ENCODE results near the gene GSE1.

Gene GSE1

GRCh38 chr16:85650844-85651628 is 37.9 kb downstream of the GSE1 start:
- DNase-seq: peak; percentile 41 to 77

GRCh38 chr16:85651629-85652430 is 38.7 kb downstream of the GSE1 start:
- DNase-seq: peak in 1 of 2 donors; percentile 28

GRCh38 chr16:85652431-85653221 is 39.5 kb downstream of the GSE1 start:
- peak; percentile 57 to 76 for DNase-seq

DNA sequence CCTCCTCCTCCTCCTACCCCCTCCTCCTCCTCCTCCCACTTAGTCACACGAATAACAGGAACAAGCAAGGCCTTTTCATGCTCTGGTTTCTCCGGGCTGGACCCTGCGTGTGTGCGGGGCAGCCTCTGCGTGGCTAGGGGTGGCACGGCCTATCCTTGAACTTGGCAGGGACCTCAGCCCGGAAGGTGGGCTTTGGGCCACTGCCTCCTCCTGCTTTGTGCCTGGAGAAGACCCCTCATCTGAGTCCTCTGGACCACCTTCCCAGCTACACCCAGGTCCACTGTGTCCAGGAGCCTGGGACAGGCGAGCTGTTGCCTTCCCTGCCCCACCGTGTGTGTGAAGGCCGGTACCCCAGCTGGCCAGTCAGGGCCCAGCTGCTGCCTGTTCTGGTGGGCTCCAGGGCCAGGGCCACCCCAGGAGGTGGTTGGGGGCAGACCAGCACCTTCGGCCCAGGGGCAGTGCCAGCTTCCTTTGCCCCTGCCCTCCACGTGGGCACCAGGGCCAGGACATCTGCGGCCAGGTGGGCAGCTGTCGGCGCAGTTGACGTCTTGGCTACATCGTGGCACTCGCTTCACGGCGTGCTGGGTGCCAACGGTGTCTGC is 40.3 kb downstream of the GSE1 start:
- DNase-seq: peak in 1 of 2 donors; percentile 57

DNA sequence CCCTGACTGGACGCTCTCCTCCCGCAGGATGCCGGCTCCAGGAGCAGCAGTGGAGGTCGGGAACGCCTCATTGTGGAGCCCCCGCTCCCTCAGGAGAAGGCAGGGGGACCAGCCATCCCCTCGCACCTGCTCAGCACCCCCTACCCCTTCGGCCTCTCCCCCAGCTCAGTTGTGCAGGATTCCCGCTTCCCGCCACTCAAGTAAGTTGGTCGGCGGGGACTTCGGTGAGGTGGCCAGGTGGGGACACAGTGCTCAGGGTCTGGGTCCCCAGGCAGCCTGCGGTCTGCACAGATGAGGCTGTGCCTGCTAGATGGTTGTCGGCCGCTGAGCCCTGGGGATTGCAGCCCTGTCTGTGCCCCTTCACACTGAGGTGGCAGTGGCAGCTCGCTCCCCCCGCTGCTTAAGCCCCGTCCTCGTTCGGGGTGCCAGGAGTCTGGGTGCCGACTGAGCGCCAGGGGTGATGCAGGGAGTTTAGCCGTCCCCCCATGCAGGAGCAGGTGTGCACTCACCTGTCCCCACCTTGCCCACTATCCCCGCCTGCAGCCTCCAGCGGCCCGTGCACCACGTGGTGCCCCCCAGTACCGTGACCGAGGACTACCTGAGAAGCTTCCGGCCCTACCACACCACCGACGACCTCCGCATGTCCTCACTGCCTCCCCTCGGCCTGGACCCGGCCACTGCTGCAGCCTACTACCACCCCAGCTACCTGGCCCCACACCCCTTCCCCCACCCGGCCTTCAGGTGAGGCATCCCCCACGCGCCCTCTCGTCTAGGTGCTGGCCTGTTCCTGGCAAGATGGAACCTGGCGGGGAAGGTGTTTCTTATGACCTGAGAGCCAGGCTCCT is 41.4 kb downstream of the GSE1 start:
- DNase-seq: no peak

- DNase-seq: no peak
These were observed 42.4 kb downstream of the GSE1 start for GRCh38 chr16:85655216-85656129.

- DNase-seq: no peak
These were observed 43.5 kb downstream of the GSE1 start for GRCh38 chr16:85656351-85657266.

- no peak for DNase-seq
These were observed 44.1 kb downstream of the GSE1 start for GRCh38 chr16:85657267-85657650.

- DNase-seq: no peak
These were observed 44.9 kb downstream of the GSE1 start for GRCh38 chr16:85657996-85658395.

GRCh38 chr16:85658504-85659326 is 45.6 kb downstream of the GSE1 start:
- no peak for DNase-seq

GRCh38 chr16:85659336-85659735 is 46.2 kb downstream of the GSE1 start:
- no peak for DNase-seq

DNA sequence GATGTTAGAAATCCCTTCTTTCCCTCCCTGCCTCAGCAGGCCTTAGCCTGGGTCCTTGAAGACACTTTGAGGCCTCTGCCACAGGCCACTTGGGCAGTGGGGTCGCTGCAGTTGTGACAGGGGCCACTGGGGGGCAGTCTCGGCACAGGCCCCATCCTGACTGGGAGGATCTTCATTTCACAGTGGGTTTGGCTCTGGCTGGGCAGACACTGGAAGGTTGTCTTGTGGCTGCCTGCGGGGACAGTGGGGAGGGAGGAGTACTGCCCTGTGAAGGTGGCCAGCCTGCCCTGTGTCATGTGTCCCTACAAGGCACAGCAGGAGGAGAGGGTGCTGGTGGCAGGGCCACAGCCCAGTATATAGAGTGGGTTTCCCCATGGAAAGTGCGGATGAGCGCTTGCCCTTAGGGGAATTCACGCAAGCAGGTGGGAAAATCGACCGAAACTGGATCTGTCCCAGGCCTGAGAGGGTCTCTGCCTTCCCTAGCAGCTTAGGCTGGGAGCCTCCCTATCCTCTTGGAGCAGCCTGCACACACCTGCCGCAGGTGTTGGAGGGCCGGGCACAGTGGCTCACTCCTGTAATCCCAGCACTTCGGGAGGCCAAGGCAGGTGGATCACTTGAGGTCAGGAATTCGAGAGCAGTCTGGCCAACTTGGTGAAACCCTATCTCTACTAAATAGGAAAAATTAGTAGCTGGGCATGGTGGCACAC is 46.8 kb downstream of the GSE1 start:
- peak in 1 of 2 donors; percentile 60 for DNase-seq

DNA sequence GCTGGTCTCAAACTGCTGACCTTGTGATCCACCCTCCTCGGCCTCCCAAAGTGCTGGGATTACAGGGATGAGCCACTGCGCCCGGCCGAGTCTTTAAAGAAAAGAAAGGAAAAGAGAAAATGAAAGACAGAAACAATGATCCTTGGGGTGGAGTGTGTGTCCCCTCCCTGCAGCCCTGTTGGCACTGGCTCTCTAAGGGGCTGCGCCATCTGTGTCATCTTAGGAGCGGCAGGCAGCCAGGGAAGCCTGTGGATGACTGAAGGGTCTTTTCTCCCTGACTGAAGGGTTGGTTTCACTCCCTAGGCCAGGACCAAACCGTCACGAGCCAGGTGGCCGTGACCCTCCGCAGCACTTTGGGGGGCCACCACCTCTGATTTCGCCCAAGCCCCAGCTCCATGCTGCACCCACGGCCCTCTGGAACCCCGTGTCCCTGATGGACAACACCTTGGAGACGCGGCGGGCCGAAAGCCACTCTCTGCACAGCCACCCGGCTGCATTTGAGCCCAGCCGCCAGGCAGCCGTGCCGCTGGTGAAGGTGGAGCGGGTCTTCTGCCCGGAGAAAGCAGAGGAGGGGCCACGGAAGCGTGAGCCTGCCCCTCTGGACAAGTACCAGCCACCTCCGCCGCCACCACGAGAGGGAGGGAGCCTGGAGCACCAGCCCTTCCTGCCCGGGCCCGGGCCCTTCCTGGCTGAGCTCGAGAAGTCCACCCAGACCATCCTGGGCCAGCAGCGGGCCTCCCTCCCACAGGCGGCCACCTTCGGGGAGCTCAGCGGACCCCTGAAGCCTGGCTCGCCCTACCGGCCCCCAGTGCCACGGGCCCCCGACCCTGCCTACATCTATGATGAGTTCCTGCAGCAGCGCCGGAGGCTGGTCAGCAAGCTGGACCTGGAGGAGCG is 48.0 kb downstream of the GSE1 start:
- DNase-seq: no peak

GRCh38 chr16:85661740-85662481 is 48.8 kb downstream of the GSE1 start:
- DNase-seq: no peak

GRCh38 chr16:85662482-85662812 is 49.3 kb downstream of the GSE1 start:
- DNase-seq: no peak
